Osteocyte (in vitro differentiated cells): ENCODE data around the gene SF3B1. TPM values are rescaled to one million over a fixed set of nuclear protein-coding genes. Genes with fewer than 3 reads are reported as not detected.
"Not testable (repeated sequence)": the region's sequence is repeated elsewhere in the genome, so short reads cannot be mapped to it uniquely, and the experiment has no call there.

Experiments used
- DNase-seq: peaks from one replicate; pipeline ENCODE4 v3.0.0; 2021; ENCODE audit warnings: mixed read lengths; ENCODE audit not compliant: unreplicated experiment; ENCODE audit errors: extremely low spot score
- H3K27ac Mint-ChIP-seq: one replicate; pipeline ENCODE4 v1.8.0; 2021; ENCODE audit warnings: mild to moderate bottlenecking, mixed read lengths; ENCODE audit not compliant: unreplicated experiment
- H3K27me3 Mint-ChIP-seq: one replicate; pipeline ENCODE4 v1.8.0; 2021; ENCODE audit warnings: mixed read lengths; ENCODE audit not compliant: unreplicated experiment
- H3K36me3 Mint-ChIP-seq: one replicate; pipeline ENCODE4 v1.8.0; 2021; ENCODE audit warnings: mixed read lengths; ENCODE audit not compliant: unreplicated experiment
- H3K4me1 Mint-ChIP-seq: one replicate; pipeline ENCODE4 v1.8.0; 2021; ENCODE audit warnings: mixed read lengths; ENCODE audit not compliant: unreplicated experiment
- H3K4me3 Mint-ChIP-seq: one replicate; pipeline ENCODE4 v1.8.0; 2021; ENCODE audit warnings: mild to moderate bottlenecking, moderate library complexity, mixed read lengths; ENCODE audit not compliant: unreplicated experiment
- H3K9me3 Mint-ChIP-seq: one replicate; pipeline ENCODE4 v1.8.0; 2021; ENCODE audit warnings: mixed read lengths; ENCODE audit not compliant: unreplicated experiment
- CTCF ChIP-seq: fragments of 200-600 bp; sonication (generic); IDR thresholded peaks from 2 replicates; pipeline ENCODE4 v1.5.0; 2021; ENCODE audit warnings: antibody characterized with exemption, mild to moderate bottlenecking, moderate library complexity
- long read RNA-seq: library from polyadenylated mRNA; unstranded; transcript quantifications from one replicate; pipeline ENCODE4 v2.0.0, GENCODE V29; 2021
- total RNA-seq: library from RNA; stranded (reverse); gene quantifications from 2 replicates; pipeline ENCODE4 v1.2.1, GENCODE V29; 2021

The SF3B1 gene
- 281 and 282 TPM in 2 replicates for total RNA-seq
- long read RNA-seq, full-length matches to known transcripts = 480 of 1,584 reads
- long read RNA-seq, partial matches to known transcripts = 1,053 of 1,584 reads
- long read RNA-seq, other reads (novel, unspliced or antisense) = 51 of 1,584 reads

DNA sequence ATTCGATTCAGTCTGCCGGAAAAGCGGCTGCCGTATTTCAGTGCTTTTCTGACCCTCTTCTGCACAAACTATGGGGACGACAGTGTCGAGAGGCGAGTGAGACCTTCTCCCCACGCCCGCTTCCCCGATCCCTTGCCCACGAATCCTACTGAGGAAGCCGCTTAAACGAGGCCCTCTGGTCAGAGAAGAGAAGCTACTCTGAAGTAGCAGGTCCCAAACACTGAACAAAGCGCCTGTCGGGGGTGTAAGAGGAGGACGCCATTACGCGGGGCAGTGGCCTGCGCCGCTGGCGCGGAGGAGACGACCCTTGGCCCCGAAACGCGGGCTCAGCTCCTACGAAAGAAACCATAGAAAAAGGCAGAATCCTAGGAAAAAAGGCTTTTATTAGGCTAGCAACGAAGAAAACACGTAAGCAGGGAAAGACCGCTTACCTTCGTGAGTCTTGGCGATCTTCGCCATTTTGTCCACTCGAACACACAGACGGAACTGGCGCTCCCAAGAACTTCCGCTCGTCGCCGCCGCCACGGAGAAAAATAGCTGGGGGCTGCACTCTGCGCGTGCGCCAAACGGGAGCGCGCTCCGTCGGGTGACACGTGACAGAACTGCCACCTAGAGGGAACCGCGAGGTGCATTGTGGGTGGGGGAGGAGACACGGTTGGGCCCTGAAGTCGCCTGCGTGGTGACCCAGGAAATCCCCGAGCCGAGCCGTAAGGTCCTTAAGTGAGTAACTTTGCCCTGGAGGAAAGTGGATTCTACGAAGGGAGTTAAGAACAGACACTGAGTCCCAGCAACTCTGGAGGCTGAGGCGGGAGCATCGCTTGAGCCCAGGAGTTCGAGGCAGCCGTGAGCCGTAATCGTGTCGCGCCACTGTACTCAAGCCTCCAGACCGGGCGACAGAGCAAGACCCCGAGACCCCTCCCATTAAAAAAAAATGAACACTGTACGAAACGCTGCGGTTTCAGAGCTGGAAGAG lies at the start of gene SF3B1:
SF3B1 (minus strand) TSS at position 488 of the 973 bp plus-strand sequence; CDS start at position 459, 29 bp downstream.
- no peaks in the 10 kb centered on the region for H3K9me3 Mint-ChIP-seq
- H3K27me3 Mint-ChIP-seq = no peaks in the 10 kb centered on the region
- peak; percentile 6 for TF ChIP-seq CTCF
- H3K36me3 Mint-ChIP-seq = no peaks in the 10 kb centered on the region
- peak within 1 kb of the TSS; percentile 88 for H3K4me3 Mint-ChIP-seq
- peaks cover 48% of the 10 kb centered on the region for H3K4me1 Mint-ChIP-seq
- DNase-seq = peak; percentile 99
- H3K27ac Mint-ChIP-seq = peak within 1 kb of the TSS; percentile 99

GRCh38 chr2:197484248-197484647 lies 49.4 kb upstream of the SF3B1 start:
- H3K27me3 Mint-ChIP-seq, DNase-seq, H3K9me3 Mint-ChIP-seq, H3K27ac Mint-ChIP-seq, H3K4me3 Mint-ChIP-seq, H3K4me1 Mint-ChIP-seq: not testable (repeated sequence)
- H3K36me3 Mint-ChIP-seq = peaks cover 44% of the 10 kb centered on the region

DNA sequence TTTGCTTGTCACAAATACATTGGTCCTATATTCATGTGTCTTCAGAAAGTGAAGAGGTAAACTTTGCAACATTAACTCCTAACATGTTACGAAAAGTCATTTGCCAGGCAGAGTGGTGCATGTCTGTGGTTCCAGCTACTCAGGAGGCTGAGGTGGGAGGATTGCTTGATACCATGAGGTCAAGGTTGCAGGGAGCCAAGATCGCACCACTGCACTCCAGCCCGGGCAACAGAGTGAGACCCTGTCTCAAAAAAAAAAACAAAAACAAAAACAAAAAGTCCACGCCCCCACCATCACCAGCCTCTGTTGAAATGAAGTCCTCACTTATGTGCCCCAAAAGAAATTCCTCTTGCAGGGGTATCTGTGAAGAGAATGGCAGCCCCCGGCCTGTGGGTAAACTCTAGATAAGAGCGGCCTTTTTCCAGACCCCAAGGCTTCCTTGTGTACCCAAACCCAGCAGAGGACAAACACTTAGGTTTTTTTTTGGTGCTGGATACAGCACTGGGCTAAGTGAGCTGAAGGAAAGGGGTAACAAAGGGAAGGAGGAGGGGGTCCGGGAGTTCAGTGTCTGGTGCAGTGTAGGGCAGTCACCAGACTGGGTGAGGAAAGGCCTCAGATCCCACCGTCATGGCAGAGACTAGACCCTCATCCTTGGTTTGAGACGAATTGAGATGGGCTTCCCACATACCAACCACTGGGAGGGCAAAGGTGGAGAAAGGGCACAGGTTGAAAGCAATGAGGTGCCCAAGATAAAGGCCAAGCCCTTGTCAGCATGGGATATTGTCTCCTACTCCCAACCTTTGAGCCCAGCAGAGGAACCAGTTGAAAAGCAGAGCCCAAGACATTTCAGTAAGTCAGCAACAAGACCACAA lies 45.6 kb upstream of the SF3B1 start:
- peaks cover 27% of the 10 kb centered on the region for H3K36me3 Mint-ChIP-seq
- no peak overlapping the region for H3K4me3 Mint-ChIP-seq
- no peak for DNase-seq
- no peak overlapping the region for H3K27ac Mint-ChIP-seq
- H3K27me3 Mint-ChIP-seq = no peaks in the 10 kb centered on the region
- peaks cover 3% of the 10 kb centered on the region for H3K9me3 Mint-ChIP-seq
- TF ChIP-seq CTCF = no peak
- H3K4me1 Mint-ChIP-seq = no peaks in the 10 kb centered on the region

- Mint-ChIP-seq H3K27me3 (no peaks in the 10 kb centered on the region), H3K4me3 (no peak overlapping the region), H3K36me3 (peaks cover 29% of the 10 kb centered on the region), H3K9me3 (no peaks in the 10 kb centered on the region), H3K4me1 (no peaks in the 10 kb centered on the region), H3K27ac (no peak overlapping the region)
- no peak for TF ChIP-seq CTCF
- DNase-seq = no peak
Measured at GRCh38 chr2:197477797-197478196, 43.0 kb upstream of the SF3B1 start.

DNA sequence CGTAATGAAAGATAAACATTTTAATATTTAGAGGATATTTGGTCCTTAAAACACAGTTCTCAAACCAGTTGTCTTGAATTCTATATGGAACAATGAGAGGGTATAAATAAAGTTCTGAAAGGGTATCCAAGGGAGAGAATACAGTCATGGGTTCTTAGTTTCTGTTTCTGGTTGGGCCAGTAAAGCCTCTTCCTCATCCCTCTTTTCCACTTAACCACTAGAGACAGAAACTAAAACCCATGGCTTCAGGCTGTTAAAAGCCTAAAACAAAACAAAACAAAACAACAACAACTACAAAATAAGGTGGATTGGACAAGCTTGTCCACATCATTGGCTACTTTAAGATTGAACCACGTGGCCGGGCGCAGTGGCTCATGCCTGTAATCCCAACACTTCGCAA lies 37.3 kb upstream of the SF3B1 start:
- no peak for DNase-seq
- no peaks in the 10 kb centered on the region for H3K4me1 Mint-ChIP-seq
- peaks cover 33% of the 10 kb centered on the region for H3K36me3 Mint-ChIP-seq
- H3K4me3 Mint-ChIP-seq = no peak overlapping the region
- no peaks in the 10 kb centered on the region for H3K27me3 Mint-ChIP-seq
- H3K9me3 Mint-ChIP-seq = no peaks in the 10 kb centered on the region
- no peak overlapping the region for H3K27ac Mint-ChIP-seq
- no peak for TF ChIP-seq CTCF
